Dermis blood vessel endothelial cell (primary cell): ENCODE data around the gene DCAF4. TPM values are rescaled to one million over a fixed set of nuclear protein-coding genes. Genes with fewer than 3 reads are reported as not detected.
"Not testable (repeated sequence)": the region's sequence is repeated elsewhere in the genome, so short reads cannot be mapped to it uniquely, and the experiment has no call there.

ENCODE experiments used
- DNase-seq: peaks from one replicate; pipeline ENCODE4 v3.0.0; 2010
- total RNA-seq: library from RNA; depleted of rRNA; stranded (reverse); fragments of >200 nt; gene quantifications from 2 replicates; pipeline ENCODE4 v1.2.3, GENCODE V29; 2014

Gene DCAF4
- total RNA-seq, 1 donor from 2014 or later = 6.6 TPM

DNA sequence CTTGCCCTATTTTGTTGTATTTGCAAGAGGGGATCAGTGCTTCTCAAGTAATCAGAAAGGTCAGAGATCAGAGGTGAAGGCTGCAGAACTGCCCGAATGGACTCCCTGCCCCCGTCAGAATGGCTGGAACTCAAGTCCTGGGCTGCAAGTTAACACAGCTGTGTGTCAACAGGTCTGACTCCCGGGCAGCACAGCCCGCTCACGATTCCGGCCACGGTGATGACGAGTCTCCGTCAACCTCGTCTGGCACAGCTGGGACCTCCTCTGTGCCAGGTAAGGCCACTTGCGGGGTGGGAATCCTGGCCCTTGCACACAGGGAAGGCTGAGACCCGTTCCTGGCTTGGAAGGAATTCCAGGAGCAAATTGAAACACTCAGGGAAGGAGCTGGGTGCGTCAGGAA lies 13.4 kb downstream of the DCAF4 start:
- no peak for DNase-seq

DNA sequence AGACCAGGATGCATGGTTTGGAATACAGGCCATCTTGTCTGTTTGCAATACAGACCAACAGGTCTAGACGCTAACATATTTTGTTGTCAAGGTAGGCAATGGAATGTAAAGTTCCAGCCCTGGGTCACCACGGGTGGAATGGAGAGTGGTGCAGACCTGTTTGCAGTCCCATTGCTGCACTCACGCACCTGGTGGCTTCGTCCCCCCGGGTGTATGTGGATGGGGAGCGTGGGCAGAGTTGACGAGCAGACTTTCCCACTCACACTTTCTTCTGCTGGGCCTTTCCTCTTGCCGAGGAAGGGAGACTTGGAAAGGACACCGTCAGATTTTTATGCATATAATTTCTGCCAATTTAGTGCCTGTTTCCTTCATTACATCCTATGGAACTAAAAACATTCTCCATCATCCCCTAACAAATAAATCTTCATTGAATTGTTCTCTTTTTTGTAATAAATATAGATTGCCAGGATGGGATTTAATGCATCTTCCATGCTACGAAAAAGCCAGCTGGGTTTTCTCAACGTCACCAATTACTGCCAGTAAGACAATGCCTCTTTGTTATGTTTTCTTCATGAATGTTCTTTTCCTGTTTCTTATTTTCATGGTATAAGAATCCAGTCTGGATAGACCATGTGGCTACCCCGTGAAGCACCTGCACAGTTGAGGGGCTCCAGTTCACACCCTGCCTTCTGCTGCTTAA lies 15.2 kb downstream of the DCAF4 start:
- DNase-seq = no peak

DNA sequence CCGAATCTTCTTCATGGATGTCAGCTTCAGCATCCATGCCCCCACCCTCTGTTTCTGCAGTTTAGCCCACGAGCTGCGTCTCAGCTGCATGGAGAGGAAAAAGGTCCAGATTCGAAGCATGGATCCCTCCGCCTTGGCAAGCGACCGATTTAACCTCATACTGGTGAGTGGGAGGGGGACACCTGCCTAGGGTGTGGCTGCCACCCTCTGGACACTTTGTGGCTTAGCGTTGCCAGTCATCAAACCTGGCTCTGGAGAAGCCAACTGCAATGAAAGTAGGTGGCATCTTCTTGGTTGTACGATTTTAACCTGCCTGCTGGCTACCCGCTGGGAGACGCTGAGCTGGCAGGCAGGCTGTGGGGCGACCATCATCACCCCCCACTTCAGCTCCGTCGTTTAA lies 16.7 kb downstream of the DCAF4 start:
- no peak for DNase-seq

DNA sequence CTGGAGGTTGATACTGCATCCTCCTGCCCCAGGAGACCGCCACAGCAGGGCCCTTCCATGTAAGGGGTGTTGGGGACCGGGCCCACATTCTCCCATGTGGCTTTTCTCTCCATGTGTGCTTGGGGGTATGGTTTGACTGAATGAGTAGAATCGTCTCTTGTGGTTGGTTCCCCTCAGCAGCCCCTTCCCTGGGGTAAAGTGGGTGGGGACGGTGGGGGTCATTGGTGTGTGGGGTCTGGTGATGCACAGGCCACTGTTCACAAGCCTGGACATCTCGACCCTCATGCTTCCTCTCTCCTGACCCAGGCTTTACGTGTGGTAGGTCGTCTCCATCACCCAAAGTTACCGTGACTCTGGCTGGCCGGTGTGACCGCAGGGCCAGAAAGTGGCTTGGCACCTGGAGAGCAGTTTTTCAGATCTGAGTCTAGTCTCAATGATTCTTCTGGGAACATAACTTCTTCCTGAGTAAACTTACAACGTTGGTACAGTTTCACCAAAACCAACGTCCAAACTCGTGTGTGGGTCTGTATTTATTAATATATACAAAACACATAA lies 17.7 kb downstream of the DCAF4 start:
- no peak for DNase-seq

DNA sequence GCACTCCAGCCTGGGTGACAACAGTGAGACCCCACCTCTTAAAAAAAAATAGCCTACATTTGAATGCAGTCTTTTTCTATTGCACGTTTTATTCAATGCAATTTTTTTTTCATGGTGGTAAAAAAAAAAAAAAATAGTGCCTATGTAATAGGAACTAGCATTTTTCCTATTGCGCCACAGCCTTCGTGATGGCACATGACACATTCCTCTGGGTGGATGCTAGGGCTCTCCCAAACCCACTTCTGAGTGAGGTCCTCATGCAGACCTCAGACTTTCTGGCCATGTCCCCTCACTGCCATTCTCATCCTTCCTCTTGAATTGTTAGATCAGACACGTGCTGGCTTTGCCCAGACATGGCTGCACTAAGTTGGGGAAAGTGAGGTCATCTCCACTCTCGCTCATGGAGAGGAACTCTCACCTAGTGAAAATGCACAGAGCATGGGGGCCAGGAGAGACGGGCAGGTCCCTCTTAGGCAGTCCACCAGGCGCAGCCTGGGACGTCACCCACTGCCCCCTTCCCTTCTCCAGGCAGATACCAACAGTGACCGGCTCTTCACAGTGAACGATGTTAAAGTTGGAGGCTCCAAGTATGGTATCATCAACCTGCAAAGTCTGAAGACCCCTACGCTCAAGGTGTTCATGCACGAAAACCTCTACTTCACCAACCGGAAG lies 19.2 kb downstream of the DCAF4 start:
- DNase-seq = no peak

- DNase-seq = no peak
These were observed 20.2 kb downstream of the DCAF4 start for GRCh38 chr14:72946491-72946890.

DNA sequence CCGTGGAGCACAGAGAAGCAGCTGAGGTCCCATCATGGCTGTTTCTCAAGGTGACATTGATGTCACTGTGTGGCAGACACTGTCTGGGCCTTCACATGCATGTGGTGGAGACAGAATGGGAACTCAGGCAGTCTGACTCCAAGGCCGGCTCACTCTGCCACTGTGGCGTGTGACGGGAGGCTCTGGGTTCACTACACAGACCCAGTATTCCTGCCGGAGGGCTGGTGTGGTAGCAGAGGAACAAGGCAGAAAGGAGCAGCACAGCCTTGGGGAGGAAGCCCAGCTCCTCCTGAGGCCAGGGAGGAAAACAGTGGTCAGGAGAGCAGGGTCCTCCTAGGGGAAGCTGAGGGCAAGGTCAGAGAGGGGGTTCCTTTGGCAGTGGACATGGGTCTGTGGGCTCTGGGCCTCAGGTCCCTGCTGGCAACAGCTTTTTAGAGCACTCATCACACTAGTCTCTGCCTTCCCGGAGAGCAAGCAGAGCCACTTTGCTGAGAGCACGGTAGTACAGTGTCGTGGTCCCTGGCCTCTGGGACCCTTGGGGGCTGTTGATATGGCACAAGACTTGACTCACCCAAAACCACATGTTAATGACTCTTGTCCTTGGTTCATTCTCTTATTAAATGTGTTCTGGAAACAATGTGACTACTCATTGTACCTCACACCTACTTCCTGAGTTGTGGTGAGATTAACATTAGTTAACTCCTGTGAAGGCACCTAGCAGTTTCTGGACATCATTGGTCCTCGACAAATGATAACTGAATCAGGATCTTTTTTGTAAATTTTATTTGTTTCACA lies 21.3 kb downstream of the DCAF4 start:
- peak; percentile 18 for DNase-seq

GRCh38 chr14:72948481-72949138 lies 22.3 kb downstream of the DCAF4 start:
- DNase-seq = peak; percentile 78

DNA sequence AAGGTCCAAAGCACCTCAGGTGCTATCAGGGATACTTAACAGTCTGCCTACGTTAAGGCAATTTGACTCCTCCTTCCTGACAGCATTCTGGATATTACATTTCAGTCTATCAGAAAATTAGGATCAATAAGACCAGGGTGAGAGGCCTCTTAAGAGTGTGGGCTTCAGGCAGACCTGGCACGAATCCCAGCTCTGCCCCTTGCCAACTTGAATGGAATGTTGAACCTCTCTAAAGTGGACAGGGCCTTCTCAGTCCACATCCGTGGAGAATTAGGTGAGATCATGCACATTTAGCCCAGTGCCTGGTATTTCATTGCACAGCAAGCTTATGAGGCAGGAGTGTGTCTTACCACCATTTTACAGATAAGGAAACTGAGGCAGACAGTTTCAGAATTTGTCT lies 25.9 kb downstream of the DCAF4 start:
- DNase-seq = no peak

DNA sequence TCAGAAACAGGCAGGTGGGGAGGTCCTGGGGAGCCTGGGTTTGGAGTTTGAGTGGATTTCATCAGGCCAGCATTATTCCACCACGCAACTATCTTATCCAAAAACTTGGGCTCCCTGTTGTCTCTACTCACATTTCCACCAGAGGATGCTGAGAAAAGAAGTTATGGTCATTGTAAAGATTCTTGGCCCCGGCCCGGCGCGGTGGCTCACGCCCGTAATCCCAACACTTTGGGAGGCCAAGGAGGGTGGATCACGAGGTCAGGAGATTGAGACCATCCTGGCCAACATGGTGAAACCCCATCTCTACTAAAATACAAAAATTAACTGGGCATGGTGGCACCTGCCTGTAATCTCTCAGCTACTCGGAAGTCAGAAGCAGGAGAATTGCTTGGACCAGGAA lies 30.5 kb downstream of the DCAF4 start:
- DNase-seq = not testable (repeated sequence)

DNA sequence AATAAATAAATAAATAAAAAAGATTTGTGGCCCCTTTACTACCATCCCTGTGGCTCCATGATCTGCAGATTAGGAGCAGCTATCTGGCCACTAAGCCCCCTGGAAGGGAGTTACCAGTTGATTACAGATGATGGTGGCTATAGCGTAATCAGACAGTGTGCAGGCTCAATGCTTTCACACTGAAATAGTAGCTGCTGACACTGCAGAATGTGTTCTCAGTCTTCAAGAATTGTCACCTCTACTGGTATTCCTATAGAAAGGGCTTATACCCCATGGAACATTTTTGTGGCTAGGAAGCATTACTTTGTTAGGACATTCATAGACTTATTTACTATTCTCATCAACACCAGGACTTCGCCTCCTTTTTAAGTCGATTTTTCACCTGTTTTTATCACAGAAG lies 30.9 kb downstream of the DCAF4 start:
- no peak for DNase-seq

GRCh38 chr14:72958548-72958947 lies 32.3 kb downstream of the DCAF4 start:
- no peak for DNase-seq

DNA sequence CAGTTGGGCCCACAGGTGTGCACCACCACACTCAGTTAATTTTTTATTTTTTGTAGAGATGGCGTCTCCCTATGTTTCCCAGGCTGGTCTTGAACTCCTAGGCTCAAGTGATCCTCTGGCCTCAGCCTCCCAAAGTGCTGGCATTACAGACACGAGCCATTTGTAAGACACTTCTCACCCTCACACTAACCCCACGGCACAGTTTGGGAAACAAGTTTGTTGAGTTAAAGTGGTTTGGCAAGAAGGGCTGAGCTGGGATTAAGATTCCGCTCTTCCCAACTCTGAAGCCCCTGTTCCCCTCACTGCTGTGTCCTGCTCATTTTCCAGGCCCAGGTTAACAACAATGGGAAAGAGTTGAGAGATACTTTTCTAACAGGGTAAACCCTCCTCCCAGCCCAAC lies 34.8 kb downstream of the DCAF4 start:
- not testable (repeated sequence) for DNase-seq

DNA sequence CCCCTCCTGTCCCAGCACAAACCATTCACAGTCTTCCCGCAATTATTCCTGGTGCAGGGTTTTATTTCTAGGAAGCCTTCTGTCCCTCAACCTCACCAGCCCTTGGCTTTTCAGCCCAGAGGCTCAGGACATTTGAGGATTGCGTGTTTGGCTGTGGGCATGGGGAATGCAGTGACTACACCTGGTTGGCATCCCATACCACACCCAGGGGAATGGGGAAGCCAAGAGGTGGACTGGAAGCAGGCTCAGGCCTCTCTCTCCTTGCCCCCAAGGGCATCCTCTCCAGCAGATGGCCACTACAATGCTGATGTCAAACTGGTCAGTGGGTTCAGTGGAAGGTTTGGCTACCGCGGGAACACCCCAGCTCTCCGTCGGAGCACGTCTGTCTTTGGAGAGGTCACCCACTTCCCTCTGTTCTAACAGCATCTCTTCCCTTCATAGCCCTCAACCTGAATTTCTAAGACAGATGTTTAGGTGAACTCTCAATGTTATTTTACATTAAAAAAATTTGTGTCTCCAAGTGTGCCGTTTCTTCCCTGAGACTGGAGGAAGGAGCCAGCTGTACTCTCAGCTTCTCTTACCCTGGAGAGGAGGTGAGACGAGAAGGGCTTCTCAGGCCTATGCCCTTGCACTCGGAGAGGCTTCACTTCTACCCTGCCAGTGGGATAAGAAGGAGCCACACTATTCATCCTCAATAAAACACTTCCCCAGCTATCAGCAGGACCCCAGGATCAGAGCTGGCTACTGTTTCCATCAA lies 35.5 kb downstream of the DCAF4 start:
- no peak for DNase-seq

DNA sequence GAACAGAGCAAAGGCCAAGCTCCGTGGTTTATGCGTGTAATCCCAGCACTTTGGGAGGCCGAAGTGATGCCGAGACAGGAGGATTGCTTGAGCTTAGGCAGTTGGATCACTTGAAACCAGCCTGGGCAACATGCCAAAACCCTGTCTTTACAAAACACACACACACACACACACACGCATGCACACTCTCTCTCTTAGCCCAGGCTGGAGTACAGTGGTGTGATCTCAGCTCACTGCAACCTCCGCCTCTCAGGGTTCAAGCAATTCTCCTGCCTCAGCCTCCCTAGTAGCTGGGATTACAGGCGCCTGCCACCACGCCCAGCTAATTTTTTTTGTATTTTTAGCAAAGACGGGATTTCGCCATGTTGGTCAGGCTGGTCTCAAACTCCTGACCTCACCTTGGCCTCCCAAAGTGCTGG lies 36.1 kb downstream of the DCAF4 start:
- DNase-seq = not testable (repeated sequence)

GRCh38 chr14:72962829-72963312 lies 36.6 kb downstream of the DCAF4 start:
- peak; percentile 35 for DNase-seq

DNA sequence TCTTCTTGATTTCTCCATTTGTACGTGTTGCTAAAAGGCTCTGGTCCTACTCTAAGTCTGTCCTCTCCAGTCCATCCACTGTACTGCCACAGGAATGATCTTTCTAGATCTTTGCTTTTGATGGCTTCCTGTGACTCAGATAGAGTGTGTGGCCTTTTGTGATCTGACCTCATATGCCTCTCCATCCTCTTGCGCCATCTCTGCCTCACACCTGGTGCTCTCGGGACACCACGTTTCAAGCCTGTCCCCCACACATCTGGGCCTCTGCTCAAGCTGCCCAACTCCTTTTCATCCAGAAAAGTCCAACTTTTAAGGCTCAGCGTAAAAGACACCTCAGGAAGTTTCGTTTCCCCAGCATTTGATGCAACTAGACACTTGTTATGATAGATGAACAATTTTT lies 39.0 kb downstream of the DCAF4 start:
- peak; percentile 28 for DNase-seq

GRCh38 chr14:72966038-72966437 lies 39.8 kb downstream of the DCAF4 start:
- DNase-seq = no peak

GRCh38 chr14:72968316-72968715 lies 42.1 kb downstream of the DCAF4 start:
- no peak for DNase-seq

- no peak for DNase-seq
These were observed 43.9 kb downstream of the DCAF4 start for GRCh38 chr14:72970058-72970630.

DNA sequence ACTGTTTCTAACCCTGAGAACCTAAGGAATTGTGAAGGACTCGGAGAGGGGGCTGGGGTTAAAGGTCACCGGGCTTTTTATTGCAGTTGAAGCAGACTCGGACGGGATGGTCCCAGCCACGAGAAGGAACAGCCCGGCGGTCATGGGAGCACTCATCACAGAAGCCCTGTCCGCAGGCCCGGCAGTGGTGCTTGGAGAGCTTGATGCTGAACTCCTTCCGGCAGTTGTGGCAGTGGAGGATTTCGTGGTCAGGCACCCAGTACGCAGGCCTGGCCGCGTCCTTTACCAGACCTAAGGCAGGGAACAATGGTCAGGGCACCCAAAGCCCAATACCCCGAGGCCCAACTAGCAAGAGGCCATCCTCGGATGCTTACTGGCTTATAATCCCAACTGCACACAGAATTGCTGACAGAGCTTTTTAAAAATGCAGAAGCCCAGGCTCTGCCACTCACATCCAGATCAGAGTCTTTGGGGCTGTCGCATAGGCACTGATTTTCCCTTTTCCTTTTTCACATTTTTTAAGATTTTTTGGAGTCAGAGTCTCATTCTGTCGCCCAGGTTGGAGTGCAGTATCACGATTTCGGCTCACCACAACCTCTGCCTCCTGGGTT lies 44.7 kb downstream of the DCAF4 start:
- no peak for DNase-seq
